ENCODE results near the gene KSR2.
A peak's percentile ranks its signal among the peaks of the same experiment; 100 is the strongest.
"Not testable (repeated sequence)": the region's sequence is repeated elsewhere in the genome, so short reads cannot be mapped to it uniquely, and the experiment has no call there.

KSR2 gene

GRCh38 chr12:117891265-117891664 is 77.5 kb downstream of the KSR2 start:
- not testable (repeated sequence) for DNase-seq (ENCODE audit: low read depth in 3 of 3)

- DNase-seq (ENCODE audit: low read depth in 3 of 3), result no peak
Measured at GRCh38 chr12:117890644-117891043, 78.1 kb downstream of the KSR2 start.

GRCh38 chr12:117890137-117890536 is 78.7 kb downstream of the KSR2 start:
- DNase-seq (ENCODE audit: low read depth in 3 of 3), result no peak

- DNase-seq (ENCODE audit: low read depth in 3 of 3), result no peak
Measured at GRCh38 chr12:117889098-117889497, 79.7 kb downstream of the KSR2 start.

GRCh38 chr12:117885211-117885610 is 83.6 kb downstream of the KSR2 start:
- DNase-seq (ENCODE audit: low read depth in 3 of 3), result no peak

- DNase-seq (ENCODE audit: low read depth in 3 of 3), result no peak
Measured at GRCh38 chr12:117884161-117884560, 84.6 kb downstream of the KSR2 start.

GRCh38 chr12:117882603-117883184 is 86.1 kb downstream of the KSR2 start:
- no peak for DNase-seq (ENCODE audit: low read depth in 3 of 3)

GRCh38 chr12:117882181-117882580 is 86.6 kb downstream of the KSR2 start:
- no peak for DNase-seq (ENCODE audit: low read depth in 3 of 3)

GRCh38 chr12:117881517-117881916 is 87.3 kb downstream of the KSR2 start:
- DNase-seq (ENCODE audit: low read depth in 3 of 3), result no peak

- DNase-seq (ENCODE audit: low read depth in 3 of 3), result no peak
Measured at GRCh38 chr12:117878605-117879004, 90.2 kb downstream of the KSR2 start.

GRCh38 chr12:117876436-117876816 is 92.4 kb downstream of the KSR2 start:
- DNase-seq (ENCODE audit: low read depth in 3 of 3), result no peak

GRCh38 chr12:117875744-117876435 is 92.9 kb downstream of the KSR2 start:
- no peak for DNase-seq (ENCODE audit: low read depth in 3 of 3)

- DNase-seq (ENCODE audit: low read depth in 3 of 3), result peak; percentile 19 to 41 (median 26)
Measured at GRCh38 chr12:117874842-117875434, 93.9 kb downstream of the KSR2 start.

GRCh38 chr12:117874198-117874597 is 94.6 kb downstream of the KSR2 start:
- DNase-seq (ENCODE audit: low read depth in 3 of 3), result not testable (repeated sequence)

GRCh38 chr12:117872546-117873169 is 96.1 kb downstream of the KSR2 start:
- no peak for DNase-seq (ENCODE audit: low read depth in 3 of 3)

- no peak for DNase-seq (ENCODE audit: low read depth in 3 of 3)
Measured at GRCh38 chr12:117869551-117869950, 99.2 kb downstream of the KSR2 start.

- no peak for DNase-seq (ENCODE audit: low read depth in 3 of 3)
Measured at GRCh38 chr12:117867348-117867747, 101.4 kb downstream of the KSR2 start.

GRCh38 chr12:117865505-117865904 is 103.3 kb downstream of the KSR2 start:
- no peak for DNase-seq (ENCODE audit: low read depth in 3 of 3)

GRCh38 chr12:117863002-117863709 is 105.6 kb downstream of the KSR2 start:
- no peak for DNase-seq (ENCODE audit: low read depth in 3 of 3)

GRCh38 chr12:117861691-117862090 is 107.1 kb downstream of the KSR2 start:
- DNase-seq (ENCODE audit: low read depth in 3 of 3), result no peak

- not testable (repeated sequence) for DNase-seq (ENCODE audit: low read depth in 3 of 3)
Measured at GRCh38 chr12:117860787-117861290, 108.0 kb downstream of the KSR2 start.

- no peak for DNase-seq (ENCODE audit: low read depth in 3 of 3)
Measured at GRCh38 chr12:117860111-117860510, 108.7 kb downstream of the KSR2 start.
